AG04449 (cell line): Measurements from ENCODE around the gene S100B.
A peak's percentile ranks its signal among the peaks of the same experiment; 100 is the strongest.

Source experiments
- CTCF ChIA-PET: fragments of 350-600 bp; formaldehyde crosslinking; extraction: SDS; loops from one replicate; lab custom pipeline; 2021; ENCODE audit warnings: antibody characterized with exemption; lab: Yijun Ruan, JAX
- POLR2A ChIA-PET: fragments of 400-600, 350-600 bp; formaldehyde crosslinking; extraction: SDS; loops from one replicate; lab custom pipeline; 2020; ENCODE audit warnings: antibody characterized with exemption, inconsistent platforms; lab: Yijun Ruan, JAX
- DNase-seq: peaks from one replicate; pipeline ENCODE4 v3.0.0-alpha.2; 2010; ENCODE audit warnings: low read depth, low spot score
- H3K4me3 ChIP-seq: 2 replicates; pipeline ENCODE4 v1.5.1; 2011; ENCODE audit warnings: low read depth, mild to moderate bottlenecking, control low read depth, low read length
- TF ChIP-seq, protein P1 (sequence below): IDR thresholded peaks from one replicate; pipeline ENCODE4 v1.5.1; 2011; ENCODE audit warnings: mild to moderate bottlenecking, moderate library complexity, low read length, control low read depth, inconsistent platforms; ENCODE audit not compliant: insufficient read depth; ENCODE audit errors: missing control alignments

S100B gene

DNA sequence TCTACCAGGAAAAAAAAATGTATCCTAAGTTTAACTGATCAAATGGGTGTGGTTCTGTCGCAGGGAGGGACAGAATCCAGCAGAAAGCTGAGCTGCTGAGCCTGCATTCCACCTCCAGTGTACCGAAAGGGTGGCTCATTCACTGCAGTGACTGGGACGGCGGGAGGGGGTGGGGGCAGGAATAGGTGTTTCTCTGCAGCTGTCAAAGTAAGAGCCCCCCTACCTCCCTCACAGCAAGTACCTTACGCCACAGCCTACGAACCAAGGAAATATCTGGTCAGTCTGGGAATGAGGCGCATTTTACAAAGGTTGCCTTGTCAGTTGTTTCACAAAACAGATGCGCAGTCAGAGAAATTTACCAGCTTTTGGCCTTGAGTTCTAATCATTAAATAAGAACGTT is 1.7 kb downstream of the S100B start:
- H3K4me3 ChIP-seq = no peak overlapping the region
- POLR2A ChIA-PET = no interaction called here
- DNase-seq = no peak
- TF ChIP-seq, protein P1, sequence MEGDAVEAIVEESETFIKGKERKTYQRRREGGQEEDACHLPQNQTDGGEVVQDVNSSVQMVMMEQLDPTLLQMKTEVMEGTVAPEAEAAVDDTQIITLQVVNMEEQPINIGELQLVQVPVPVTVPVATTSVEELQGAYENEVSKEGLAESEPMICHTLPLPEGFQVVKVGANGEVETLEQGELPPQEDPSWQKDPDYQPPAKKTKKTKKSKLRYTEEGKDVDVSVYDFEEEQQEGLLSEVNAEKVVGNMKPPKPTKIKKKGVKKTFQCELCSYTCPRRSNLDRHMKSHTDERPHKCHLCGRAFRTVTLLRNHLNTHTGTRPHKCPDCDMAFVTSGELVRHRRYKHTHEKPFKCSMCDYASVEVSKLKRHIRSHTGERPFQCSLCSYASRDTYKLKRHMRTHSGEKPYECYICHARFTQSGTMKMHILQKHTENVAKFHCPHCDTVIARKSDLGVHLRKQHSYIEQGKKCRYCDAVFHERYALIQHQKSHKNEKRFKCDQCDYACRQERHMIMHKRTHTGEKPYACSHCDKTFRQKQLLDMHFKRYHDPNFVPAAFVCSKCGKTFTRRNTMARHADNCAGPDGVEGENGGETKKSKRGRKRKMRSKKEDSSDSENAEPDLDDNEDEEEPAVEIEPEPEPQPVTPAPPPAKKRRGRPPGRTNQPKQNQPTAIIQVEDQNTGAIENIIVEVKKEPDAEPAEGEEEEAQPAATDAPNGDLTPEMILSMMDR = no peak
- CTCF ChIA-PET = no interaction called here

DNA sequence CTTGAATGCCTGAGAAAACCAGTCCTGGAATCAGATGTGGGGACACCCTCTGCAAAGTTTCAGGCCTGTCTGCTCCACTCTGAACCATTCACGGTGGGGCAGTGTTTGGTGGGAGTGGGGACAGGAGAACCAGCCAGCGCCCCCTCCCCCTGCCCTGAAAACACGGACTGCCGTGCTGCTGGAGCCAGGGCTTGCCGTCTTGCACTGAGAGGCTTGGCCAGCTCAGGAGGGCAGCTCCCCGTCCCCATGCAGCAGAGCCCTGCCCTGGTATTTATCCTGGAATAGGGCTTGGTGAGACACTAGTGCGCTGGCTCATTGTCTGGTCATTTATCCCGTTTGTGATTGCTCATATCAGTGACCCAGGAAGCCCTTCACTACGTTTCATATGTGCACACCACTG is 3.9 kb downstream of the S100B start:
- no peak for DNase-seq
- ChIA-PET CTCF (no interaction called here), POLR2A (no interaction called here)
- TF ChIP-seq, protein P1 = no peak
- no peak overlapping the region for H3K4me3 ChIP-seq

DNA sequence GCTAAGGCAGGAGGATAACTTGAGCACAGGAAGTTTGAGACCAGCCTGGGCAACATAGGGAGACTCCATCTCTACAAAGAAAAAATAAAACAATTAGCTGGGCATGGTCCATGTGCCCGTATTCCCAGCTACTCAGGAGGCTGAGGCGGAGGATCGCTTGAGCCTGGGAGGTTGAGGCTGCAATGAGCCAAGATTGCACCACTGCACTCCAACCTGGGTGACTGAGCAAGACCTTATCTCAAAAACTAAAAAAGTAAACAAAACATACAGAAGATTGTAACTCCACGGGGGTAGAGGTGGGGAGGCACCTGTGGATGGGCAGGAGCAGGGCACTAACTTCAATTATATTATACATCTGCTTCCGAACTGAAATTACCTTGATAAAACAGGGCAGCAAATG is 4.6 kb downstream of the S100B start:
- no peak overlapping the region for H3K4me3 ChIP-seq
- TF ChIP-seq, protein P1 = no peak
- CTCF ChIA-PET = no interaction called here
- no peak for DNase-seq
- POLR2A ChIA-PET = no interaction called here

DNA sequence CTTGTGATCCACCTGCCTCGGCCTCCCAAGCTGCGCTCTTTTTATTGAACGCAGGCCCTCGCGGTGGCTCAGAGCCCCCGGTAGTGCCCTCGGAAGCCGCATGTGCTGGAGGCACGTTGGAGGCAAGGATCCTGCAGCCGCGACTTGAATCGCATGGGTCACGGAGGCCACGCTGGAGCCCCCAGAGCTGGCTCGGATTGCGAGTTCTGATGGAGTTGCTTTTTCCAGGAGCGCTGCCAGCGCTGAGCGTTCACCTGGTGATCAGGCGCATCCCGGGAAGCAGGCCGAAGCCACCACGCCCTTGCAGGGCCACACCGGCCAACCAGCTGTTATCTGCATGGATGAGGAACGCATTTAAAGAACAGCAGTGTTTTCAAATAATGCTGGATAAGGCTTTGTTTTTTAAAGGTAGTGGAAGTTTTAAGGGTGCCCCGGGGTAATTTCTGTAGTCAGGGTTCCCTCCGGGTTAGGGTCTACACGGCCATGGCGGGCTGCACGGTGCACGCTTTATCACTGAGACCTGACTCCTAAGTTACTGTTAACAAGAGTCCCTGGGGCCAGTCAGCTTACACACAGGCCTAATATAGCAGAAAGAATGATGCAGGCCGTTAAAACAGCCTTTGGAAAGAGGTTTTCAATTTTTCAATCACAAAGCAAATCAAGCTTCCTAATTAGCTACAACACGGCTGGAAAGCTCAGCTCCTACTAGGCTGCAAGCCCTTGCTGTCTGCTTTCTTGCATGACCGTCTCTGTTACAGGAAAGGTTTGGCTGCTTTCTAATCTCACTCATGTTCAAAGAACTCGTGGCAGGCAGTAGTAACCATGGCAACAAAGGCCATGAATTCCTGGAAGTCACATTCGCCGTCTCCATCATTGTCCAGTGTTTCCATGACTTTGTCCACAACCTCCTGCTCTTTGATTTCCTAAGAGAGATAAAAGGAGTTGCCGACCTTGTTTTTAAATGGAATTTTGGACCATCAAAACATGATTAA is 6.0 kb downstream of the S100B start:
- TF ChIP-seq, protein P1 = no peak
- DNase-seq = peak; percentile 77
- no peak overlapping the region for H3K4me3 ChIP-seq
- ChIA-PET POLR2A (no interaction called here), CTCF (no interaction called here)

DNA sequence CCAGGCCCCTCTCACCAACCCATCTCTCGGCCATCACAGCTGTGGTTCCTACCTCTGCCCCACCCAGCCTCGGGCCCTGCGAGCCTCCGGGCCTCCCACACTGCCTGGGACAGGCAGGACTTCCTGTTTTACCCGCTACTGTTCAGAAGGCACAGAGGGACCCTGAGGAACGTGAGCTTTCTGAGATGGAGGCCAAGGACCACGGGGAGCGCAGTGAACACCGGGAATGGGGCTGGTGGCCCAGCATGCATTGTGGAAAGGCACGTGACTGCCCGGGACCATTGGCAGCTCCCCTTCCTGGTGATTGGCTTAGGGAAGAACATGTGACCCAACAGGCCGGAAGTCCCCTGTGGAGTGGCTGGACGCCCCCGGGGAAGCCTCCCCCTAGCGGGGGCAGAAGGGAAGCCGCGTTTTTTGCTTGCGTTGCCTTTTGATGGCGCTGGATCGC is 7.0 kb downstream of the S100B start:
- CTCF ChIA-PET = no interaction called here
- no peak overlapping the region for H3K4me3 ChIP-seq
- no peak for DNase-seq
- POLR2A ChIA-PET = no interaction called here
- TF ChIP-seq, protein P1 = no peak

DNA sequence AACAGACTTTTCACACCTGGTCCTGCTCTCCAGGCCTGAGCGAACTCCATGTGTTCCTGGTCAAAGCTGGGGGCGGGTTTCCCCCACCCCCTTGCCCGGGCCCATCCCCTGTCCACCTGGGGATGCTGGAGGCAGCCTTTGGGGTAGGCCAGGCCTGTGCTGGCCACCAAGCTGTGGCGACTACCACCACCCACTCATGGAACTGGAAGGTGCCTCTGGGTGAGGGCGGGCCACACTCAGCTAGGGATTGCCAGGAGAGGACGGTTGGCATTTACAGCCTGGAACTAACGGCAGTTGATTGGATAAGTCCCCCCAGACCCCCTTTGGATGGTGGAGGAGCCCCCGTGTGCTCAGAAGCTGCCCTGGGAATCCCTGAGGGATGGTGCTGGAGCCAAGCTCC is 7.9 kb downstream of the S100B start:
- TF ChIP-seq, protein P1 = no peak
- no peak for DNase-seq
- CTCF ChIA-PET = no interaction called here
- H3K4me3 ChIP-seq = no peak overlapping the region
- POLR2A ChIA-PET = no interaction called here
